H1 (cell line): ENCODE data around the gene LRCH1. TPM values are rescaled to one million over a fixed set of nuclear protein-coding genes. Genes with fewer than 3 reads are reported as not detected.

Experiments used
- FOSL1 ChIP-seq: IDR thresholded peaks from 2 replicates; pipeline ENCODE4 v1.6.1; 2011; ENCODE audit warnings: mild to moderate bottlenecking, low read depth, low read length, moderate library complexity; ENCODE audit not compliant: insufficient read depth
- KDM4A ChIP-seq: IDR thresholded peaks from one replicate; pipeline ENCODE4 v1.7.1; 2012; ENCODE audit warnings: low read depth, mild to moderate bottlenecking, moderate library complexity, low read length, inconsistent platforms; ENCODE audit not compliant: severe bottlenecking
- NRF1 ChIP-seq: IDR thresholded peaks from 2 replicates; pipeline ENCODE4 v1.6.1; 2011; ENCODE audit warnings: mild to moderate bottlenecking, low read depth, low read length, improper control_type of control experiment
- SAP30 ChIP-seq: fragments of 300-600 bp; sonication (generic); IDR thresholded peaks from 2 replicates; pipeline ENCODE4 v1.7.1; 2012; ENCODE audit warnings: low read length, moderate library complexity, mild to moderate bottlenecking, inconsistent platforms; ENCODE audit not compliant: insufficient read depth, insufficient replicate concordance
- USF2 ChIP-seq: IDR thresholded peaks from 2 replicates; pipeline ENCODE4 v1.6.1; 2011; ENCODE audit warnings: low read length, improper control_type of control experiment
- ZNF274 ChIP-seq: IDR thresholded peaks from 2 replicates; pipeline ENCODE4 v1.7.0; 2012; ENCODE audit warnings: low read length, borderline replicate concordance; ENCODE audit errors: extremely low read depth
- polyA plus RNA-seq, 7 experiments: library from polyadenylated mRNA; depleted of rRNA in 3 of 7; stranded (reverse) in 5 of 7; unstranded in 2 of 7; fragments of >200 nt in 5 of 7; fragments of 200-250 nt in 2 of 7; gene quantifications; 1 replicate in 5 of 7; 2 replicates in 1 of 7; 4 replicates in 1 of 7; pipeline versions ENCODE4 v1.2.1 to v1.2.3, GENCODE V29; 2011 to 2013; ENCODE audit warnings: missing spikeins in 2 of 7, mixed read lengths in 2 of 7
- total RNA-seq: library from RNA; stranded (reverse); fragmentation: NEBNext Ultra II Directional; extraction: Animal tissue kit (Norgen Biotek cat#: 25700); gene quantifications from 2 replicates; pipeline ENCODE4 v1.2.1, GENCODE V29; 2021
- TF ChIP-seq, protein P1 (sequence below): fragments of 300-600 bp; sonication (generic); IDR thresholded peaks from 2 replicates; pipeline ENCODE4 v1.7.1; 2012; ENCODE audit warnings: low read length, moderate library complexity, mild to moderate bottlenecking, inconsistent platforms; ENCODE audit not compliant: insufficient replicate concordance

The LRCH1 gene
- total and polyA plus RNA-seq, 2 of the 8 experiments (the other 6 are each of a cell fraction or from before 2014, with no cell fraction given), result 3.0 to 10.1 TPM

DNA sequence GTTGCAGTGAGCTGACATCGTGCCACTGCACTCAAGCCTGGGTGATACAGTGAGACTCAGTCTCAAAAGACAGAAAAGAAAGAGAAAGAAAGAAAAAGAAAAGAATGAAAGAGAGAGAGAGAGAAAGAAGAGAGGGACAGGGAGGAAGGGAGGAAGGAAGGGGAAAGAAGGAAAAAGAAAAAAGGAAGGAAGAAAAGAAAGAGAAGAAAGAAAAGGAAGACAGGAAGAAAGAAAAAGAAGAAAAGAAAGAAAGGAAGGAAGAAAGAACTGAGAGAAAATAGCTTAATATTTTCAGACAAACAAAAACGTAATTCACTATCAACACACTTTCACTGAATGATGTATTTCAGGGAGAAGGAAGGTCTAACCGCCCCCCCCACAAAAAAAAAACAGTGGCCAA is 204.7 kb downstream of the LRCH1 start (continued):
- TF ChIP-seq, protein P1, sequence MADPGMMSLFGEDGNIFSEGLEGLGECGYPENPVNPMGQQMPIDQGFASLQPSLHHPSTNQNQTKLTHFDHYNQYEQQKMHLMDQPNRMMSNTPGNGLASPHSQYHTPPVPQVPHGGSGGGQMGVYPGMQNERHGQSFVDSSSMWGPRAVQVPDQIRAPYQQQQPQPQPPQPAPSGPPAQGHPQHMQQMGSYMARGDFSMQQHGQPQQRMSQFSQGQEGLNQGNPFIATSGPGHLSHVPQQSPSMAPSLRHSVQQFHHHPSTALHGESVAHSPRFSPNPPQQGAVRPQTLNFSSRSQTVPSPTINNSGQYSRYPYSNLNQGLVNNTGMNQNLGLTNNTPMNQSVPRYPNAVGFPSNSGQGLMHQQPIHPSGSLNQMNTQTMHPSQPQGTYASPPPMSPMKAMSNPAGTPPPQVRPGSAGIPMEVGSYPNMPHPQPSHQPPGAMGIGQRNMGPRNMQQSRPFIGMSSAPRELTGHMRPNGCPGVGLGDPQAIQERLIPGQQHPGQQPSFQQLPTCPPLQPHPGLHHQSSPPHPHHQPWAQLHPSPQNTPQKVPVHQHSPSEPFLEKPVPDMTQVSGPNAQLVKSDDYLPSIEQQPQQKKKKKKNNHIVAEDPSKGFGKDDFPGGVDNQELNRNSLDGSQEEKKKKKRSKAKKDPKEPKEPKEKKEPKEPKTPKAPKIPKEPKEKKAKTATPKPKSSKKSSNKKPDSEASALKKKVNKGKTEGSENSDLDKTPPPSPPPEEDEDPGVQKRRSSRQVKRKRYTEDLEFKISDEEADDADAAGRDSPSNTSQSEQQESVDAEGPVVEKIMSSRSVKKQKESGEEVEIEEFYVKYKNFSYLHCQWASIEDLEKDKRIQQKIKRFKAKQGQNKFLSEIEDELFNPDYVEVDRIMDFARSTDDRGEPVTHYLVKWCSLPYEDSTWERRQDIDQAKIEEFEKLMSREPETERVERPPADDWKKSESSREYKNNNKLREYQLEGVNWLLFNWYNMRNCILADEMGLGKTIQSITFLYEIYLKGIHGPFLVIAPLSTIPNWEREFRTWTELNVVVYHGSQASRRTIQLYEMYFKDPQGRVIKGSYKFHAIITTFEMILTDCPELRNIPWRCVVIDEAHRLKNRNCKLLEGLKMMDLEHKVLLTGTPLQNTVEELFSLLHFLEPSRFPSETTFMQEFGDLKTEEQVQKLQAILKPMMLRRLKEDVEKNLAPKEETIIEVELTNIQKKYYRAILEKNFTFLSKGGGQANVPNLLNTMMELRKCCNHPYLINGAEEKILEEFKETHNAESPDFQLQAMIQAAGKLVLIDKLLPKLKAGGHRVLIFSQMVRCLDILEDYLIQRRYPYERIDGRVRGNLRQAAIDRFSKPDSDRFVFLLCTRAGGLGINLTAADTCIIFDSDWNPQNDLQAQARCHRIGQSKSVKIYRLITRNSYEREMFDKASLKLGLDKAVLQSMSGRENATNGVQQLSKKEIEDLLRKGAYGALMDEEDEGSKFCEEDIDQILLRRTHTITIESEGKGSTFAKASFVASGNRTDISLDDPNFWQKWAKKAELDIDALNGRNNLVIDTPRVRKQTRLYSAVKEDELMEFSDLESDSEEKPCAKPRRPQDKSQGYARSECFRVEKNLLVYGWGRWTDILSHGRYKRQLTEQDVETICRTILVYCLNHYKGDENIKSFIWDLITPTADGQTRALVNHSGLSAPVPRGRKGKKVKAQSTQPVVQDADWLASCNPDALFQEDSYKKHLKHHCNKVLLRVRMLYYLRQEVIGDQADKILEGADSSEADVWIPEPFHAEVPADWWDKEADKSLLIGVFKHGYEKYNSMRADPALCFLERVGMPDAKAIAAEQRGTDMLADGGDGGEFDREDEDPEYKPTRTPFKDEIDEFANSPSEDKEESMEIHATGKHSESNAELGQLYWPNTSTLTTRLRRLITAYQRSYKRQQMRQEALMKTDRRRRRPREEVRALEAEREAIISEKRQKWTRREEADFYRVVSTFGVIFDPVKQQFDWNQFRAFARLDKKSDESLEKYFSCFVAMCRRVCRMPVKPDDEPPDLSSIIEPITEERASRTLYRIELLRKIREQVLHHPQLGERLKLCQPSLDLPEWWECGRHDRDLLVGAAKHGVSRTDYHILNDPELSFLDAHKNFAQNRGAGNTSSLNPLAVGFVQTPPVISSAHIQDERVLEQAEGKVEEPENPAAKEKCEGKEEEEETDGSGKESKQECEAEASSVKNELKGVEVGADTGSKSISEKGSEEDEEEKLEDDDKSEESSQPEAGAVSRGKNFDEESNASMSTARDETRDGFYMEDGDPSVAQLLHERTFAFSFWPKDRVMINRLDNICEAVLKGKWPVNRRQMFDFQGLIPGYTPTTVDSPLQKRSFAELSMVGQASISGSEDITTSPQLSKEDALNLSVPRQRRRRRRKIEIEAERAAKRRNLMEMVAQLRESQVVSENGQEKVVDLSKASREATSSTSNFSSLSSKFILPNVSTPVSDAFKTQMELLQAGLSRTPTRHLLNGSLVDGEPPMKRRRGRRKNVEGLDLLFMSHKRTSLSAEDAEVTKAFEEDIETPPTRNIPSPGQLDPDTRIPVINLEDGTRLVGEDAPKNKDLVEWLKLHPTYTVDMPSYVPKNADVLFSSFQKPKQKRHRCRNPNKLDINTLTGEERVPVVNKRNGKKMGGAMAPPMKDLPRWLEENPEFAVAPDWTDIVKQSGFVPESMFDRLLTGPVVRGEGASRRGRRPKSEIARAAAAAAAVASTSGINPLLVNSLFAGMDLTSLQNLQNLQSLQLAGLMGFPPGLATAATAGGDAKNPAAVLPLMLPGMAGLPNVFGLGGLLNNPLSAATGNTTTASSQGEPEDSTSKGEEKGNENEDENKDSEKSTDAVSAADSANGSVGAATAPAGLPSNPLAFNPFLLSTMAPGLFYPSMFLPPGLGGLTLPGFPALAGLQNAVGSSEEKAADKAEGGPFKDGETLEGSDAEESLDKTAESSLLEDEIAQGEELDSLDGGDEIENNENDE, result no peak
- no peak for TF ChIP-seq NRF1
- no peak for TF ChIP-seq SAP30
- no peak for TF ChIP-seq FOSL1
- no peak for TF ChIP-seq ZNF274
- no peak for TF ChIP-seq USF2
- TF ChIP-seq KDM4A, result no peak
